IMR-90 (cell line): ENCODE measurements around the gene MKKS. TPM values are rescaled to one million over a fixed set of nuclear protein-coding genes. Genes with fewer than 3 reads are reported as not detected.

ENCODE experiments used
- ATAC-seq: fragments of 200-7000 bp; cut with Tn5 transposase; 2 replicates; pipeline ENCODE4 v1.9.1; 2020; ENCODE audit warnings: low read depth, mild to moderate bottlenecking, moderate library complexity
- BruUV-seq: library from RNA; stranded (reverse); fragments of 400-500 nt; replicated peaks from 2 replicates; lab custom pipeline; 2021; lab: Mats Ljungman, UMichigan
- CTCF ChIA-PET: fragments of 300-600 bp; formaldehyde crosslinking; extraction: SDS; loops from one replicate; lab custom pipeline; 2021; ENCODE audit warnings: antibody characterized with exemption; lab: Yijun Ruan, JAX
- POLR2A ChIA-PET: fragments of 300-600 bp; sonication (Branson Sonifier 250); formaldehyde crosslinking; loops from one replicate; lab custom pipeline; 2022; ENCODE audit warnings: antibody characterized with exemption; ENCODE audit not compliant: unreplicated experiment; lab: Charles Lee
- DNase-seq: peaks from one replicate; pipeline ENCODE4 v3.0.0; 2013
- H2AFZ ChIP-seq: replicated peaks from 2 replicates; pipeline ENCODE3; 2013; ENCODE audit warnings: low read length, mild to moderate bottlenecking; ENCODE audit not compliant: poor library complexity
- H2AK5ac ChIP-seq: 2 replicates; pipeline ENCODE4 v1.6.1; 2013; ENCODE audit warnings: low read depth, low read length, inconsistent platforms
- H2AK9ac ChIP-seq: replicated peaks from 2 replicates; pipeline ENCODE3; 2013; ENCODE audit warnings: mild to moderate bottlenecking, low read depth, low read length, moderate library complexity; ENCODE audit not compliant: poor library complexity
- H2BK120ac ChIP-seq: 2 replicates; pipeline ENCODE4 v1.6.1; 2013; ENCODE audit warnings: low read depth, low read length, inconsistent platforms
- H2BK15ac ChIP-seq: 3 replicates; pipeline ENCODE4 v1.6.1; 2013; ENCODE audit warnings: low read depth, low read length, inconsistent platforms
- H2BK20ac ChIP-seq: 2 replicates; pipeline ENCODE4 v1.6.1; 2013; ENCODE audit warnings: low read depth, mild to moderate bottlenecking, inconsistent platforms, low read length, moderate library complexity
- H2BK5ac ChIP-seq: 2 replicates; pipeline ENCODE4 v1.6.1; 2013; ENCODE audit warnings: mild to moderate bottlenecking, low read depth, low read length, inconsistent platforms; ENCODE audit not compliant: poor library complexity, severe bottlenecking
- H3K14ac ChIP-seq: replicated peaks from 2 replicates; pipeline ENCODE4 v1.6.1; 2013; ENCODE audit warnings: low read depth, low read length, inconsistent platforms
- H3K18ac ChIP-seq: 2 replicates; pipeline ENCODE4 v1.6.1; 2013; ENCODE audit warnings: low read depth, low read length, control low read depth
- H3K23ac ChIP-seq: 2 replicates; pipeline ENCODE4 v1.6.1; 2013; ENCODE audit warnings: low read depth, low read length, inconsistent platforms
- H3K27ac ChIP-seq: 2 replicates; pipeline ENCODE4 v1.5.1; 2013; ENCODE audit warnings: mild to moderate bottlenecking, control low read depth, low read length; ENCODE audit not compliant: insufficient read depth
- H3K27me3 ChIP-seq: 2 replicates; pipeline ENCODE4 v1.6.1; 2013; ENCODE audit warnings: low read length; ENCODE audit not compliant: control insufficient read depth, insufficient read depth
- H3K36me3 ChIP-seq: 2 replicates; pipeline ENCODE4 v1.6.1; 2013; ENCODE audit warnings: low read length, mixed read lengths; ENCODE audit not compliant: control insufficient read depth, insufficient read depth
- H3K4ac ChIP-seq: 2 replicates; pipeline ENCODE4 v1.6.1; 2013; ENCODE audit warnings: low read depth, low read length, inconsistent platforms
- H3K4me1 ChIP-seq: 2 replicates; pipeline ENCODE4 v1.6.1; 2013; ENCODE audit warnings: low read length, mixed read lengths; ENCODE audit not compliant: control insufficient read depth, insufficient read depth
- H3K4me2 ChIP-seq: 2 replicates; pipeline ENCODE4 v1.6.1; 2013; ENCODE audit warnings: low read depth, mild to moderate bottlenecking, control low read depth, low read length, moderate library complexity
- H3K4me3 ChIP-seq: 2 replicates; pipeline ENCODE4 v1.5.1; 2013; ENCODE audit warnings: low read depth, mild to moderate bottlenecking, control low read depth, low read length, moderate library complexity; ENCODE audit not compliant: insufficient read depth
- H3K56ac ChIP-seq: 2 replicates; pipeline ENCODE4 v1.6.1; 2013; ENCODE audit warnings: low read length, inconsistent platforms; ENCODE audit not compliant: insufficient read depth; ENCODE audit errors: extremely low read depth
- H3K79me1 ChIP-seq, 2 experiments: 2 replicates each; pipeline ENCODE4 v1.6.1; 2013; ENCODE audit warnings: low read length in 2 of 2, inconsistent platforms in 1 of 2, low read depth in 1 of 2
- H3K9ac ChIP-seq: 2 replicates; pipeline ENCODE4 v1.6.1; 2013; ENCODE audit warnings: low read depth, low read length, control low read depth
- H3K9me1 ChIP-seq: 2 replicates; pipeline ENCODE4 v1.6.1; 2013; ENCODE audit warnings: low read length, inconsistent platforms; ENCODE audit not compliant: insufficient read depth
- H3K9me3 ChIP-seq: 2 replicates; pipeline ENCODE4 v1.6.1; 2013; ENCODE audit warnings: low read length; ENCODE audit not compliant: control insufficient read depth, insufficient read depth
- H4K20me1 ChIP-seq: 2 replicates; pipeline ENCODE4 v1.6.1; 2013; ENCODE audit warnings: low read length, inconsistent platforms; ENCODE audit not compliant: insufficient read depth
- H4K5ac ChIP-seq: 2 replicates; pipeline ENCODE4 v1.6.1; 2013; ENCODE audit warnings: mild to moderate bottlenecking, low read depth, low read length, control low read depth
- H4K8ac ChIP-seq, 2 experiments: 2 replicates each; pipeline ENCODE4 v1.6.1; 2013; ENCODE audit warnings: low read depth in 2 of 2, low read length in 2 of 2, control low read depth in 1 of 2, inconsistent platforms in 1 of 2
- H4K91ac ChIP-seq: 2 replicates; pipeline ENCODE4 v1.6.1; 2013; ENCODE audit warnings: low read depth, low read length, inconsistent platforms; ENCODE audit not compliant: insufficient read depth
- BHLHE40 ChIP-seq: fragments of 150-350 bp; IDR thresholded peaks from 2 replicates; pipeline ENCODE4 v1.6.1; 2016; ENCODE audit warnings: mild to moderate bottlenecking, low read depth, low read length
- CEBPB ChIP-seq: IDR thresholded peaks from 2 replicates; pipeline ENCODE4 v1.6.1; 2012; ENCODE audit warnings: low read depth, low read length, improper control_type of control experiment
- CHD1 ChIP-seq: IDR thresholded peaks from 2 replicates; pipeline ENCODE4 v1.6.1; 2012; ENCODE audit warnings: low read depth, low read length, improper control_type of control experiment
- ELK1 ChIP-seq: fragments of 150-350 bp; IDR thresholded peaks from 2 replicates; pipeline ENCODE4 v1.6.1; 2016; ENCODE audit warnings: low read depth, mild to moderate bottlenecking, low read length, moderate library complexity, borderline replicate concordance
- FOS ChIP-seq: fragments of 150-350 bp; IDR thresholded peaks from 2 replicates; pipeline ENCODE4 v1.6.1; 2016; ENCODE audit warnings: low read depth, low read length
- MAFK ChIP-seq: IDR thresholded peaks from 2 replicates; pipeline ENCODE4 v1.6.1; 2012; ENCODE audit warnings: low read depth, low read length, improper control_type of control experiment
- MAZ ChIP-seq: IDR thresholded peaks from 2 replicates; pipeline ENCODE4 v1.6.1; 2012; ENCODE audit warnings: low read depth, mild to moderate bottlenecking, low read length, improper control_type of control experiment, moderate library complexity, borderline replicate concordance
- MXI1 ChIP-seq: IDR thresholded peaks from 2 replicates; pipeline ENCODE4 v1.6.1; 2012; ENCODE audit warnings: low read depth, mild to moderate bottlenecking, low read length, moderate library complexity, borderline replicate concordance
- NFE2L2 ChIP-seq: fragments of 150-350 bp; IDR thresholded peaks from 2 replicates; pipeline ENCODE4 v1.6.1; 2016; ENCODE audit warnings: low read depth, mild to moderate bottlenecking, low read length
- POLR2A ChIP-seq: IDR thresholded peaks from 2 replicates; pipeline ENCODE4 v1.6.1; 2012; ENCODE audit warnings: mild to moderate bottlenecking, low read depth, low read length
- RAD21 ChIP-seq: IDR thresholded peaks from 2 replicates; pipeline ENCODE4 v1.6.1; 2012; ENCODE audit warnings: low read length, improper control_type of control experiment
- RCOR1 ChIP-seq: IDR thresholded peaks from 2 replicates; pipeline ENCODE4 v1.6.1; 2012; ENCODE audit warnings: mild to moderate bottlenecking, low read length, improper control_type of control experiment; ENCODE audit not compliant: insufficient replicate concordance
- RFX5 ChIP-seq: IDR thresholded peaks from 2 replicates; pipeline ENCODE4 v1.8.0; 2012; ENCODE audit warnings: low read depth, mild to moderate bottlenecking, low read length, moderate library complexity
- SMC3 ChIP-seq: fragments of 150-350 bp; IDR thresholded peaks from 2 replicates; pipeline ENCODE4 v1.6.1; 2016; ENCODE audit warnings: low read depth, mild to moderate bottlenecking, antibody characterized with exemption, low read length, moderate library complexity
- WGBS, 2 experiments: methylation state at CpG; one replicate each; pipeline versions ENCODE4 v1.1.5 to v1.1.7; 2013; ENCODE audit warnings: missing lambda C conversion rate in 2 of 2; ENCODE audit not compliant: insufficient read length in 1 of 2; ENCODE audit errors: extremely low coverage in 2 of 2; 5-methylcytosine and 5-hydroxymethylcytosine counted together
- dilution Hi-C: fragments of 300-500 bp; cut with HindIII; formaldehyde crosslinking; loops from one replicate; pipeline ENCODE4 v1.14.3; 2018; ENCODE audit warnings: low sequenced_read_pairs; ENCODE audit not compliant: unreplicated experiment
- in situ Hi-C: fragments of 300-500 bp; cut with MboI; formaldehyde crosslinking; loops from 3 replicates; pipeline ENCODE4 v1.14.3; 2019; ENCODE audit warnings: low sequenced_read_pairs, inconsistent platforms, mixed read lengths
- intact Hi-C: fragments of 100-400 bp; cut with micrococcal nuclease; formaldehyde crosslinking; loops from 2 replicates; pipeline ENCODE4 v1.10.0; 2022
- polyA plus RNA-seq, 3 experiments: library from polyadenylated mRNA; depleted of rRNA; stranded (reverse); fragments of >200 nt; gene quantifications; 2 replicates each; pipeline ENCODE4 v1.2.3, GENCODE V29; 2012; ENCODE audit warnings: low replicate concordance in 1 of 3
- total RNA-seq: library from RNA; depleted of rRNA; stranded (reverse); fragments of >200 nt; gene quantifications from 2 replicates; pipeline ENCODE4 v1.2.3, GENCODE V29; 2012
- TF ChIP-seq, protein P1 (sequence below): fragments of 150-350 bp; IDR thresholded peaks from 2 replicates; pipeline ENCODE4 v1.6.1; 2017; ENCODE audit warnings: mild to moderate bottlenecking, antibody characterized with exemption, low read length, low read depth
- TF ChIP-seq, protein P2 (sequence below): conservative IDR thresholded peaks from 2 replicates; pipeline ENCODE4 v1.5.1; 2012; ENCODE audit warnings: mild to moderate bottlenecking, low read depth, low read length, improper control_type of control experiment

Gene MKKS
- total and polyA plus RNA-seq, 2 of the 4 experiments (the other 2 are of a cell fraction), result 6.9 to 7.5 TPM

DNA sequence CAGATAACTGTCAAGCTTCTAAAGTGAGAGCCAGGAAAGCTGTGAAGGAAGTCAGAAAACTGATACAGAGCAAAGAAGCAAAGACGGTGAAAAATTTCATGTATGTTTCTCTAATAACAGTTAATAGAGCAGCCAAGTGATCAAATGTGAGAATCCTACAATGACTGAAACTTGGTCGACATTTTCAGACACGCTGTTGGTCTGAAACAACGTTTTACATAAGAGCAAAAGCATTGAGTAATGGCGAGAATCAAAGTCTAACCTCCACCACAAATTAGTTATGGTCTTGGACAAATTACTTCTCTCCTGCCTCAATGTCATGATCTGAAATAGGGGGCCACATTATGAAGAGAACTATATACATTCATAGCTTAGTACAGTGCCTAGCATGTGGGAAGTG is 3.3 kb downstream of the MKKS start:
- no CpG with 5 or more reads among the region's 5 CpGs for WGBS, 2 experiments
- no peak overlapping the region for H2AFZ ChIP-seq
- H2AK9ac ChIP-seq, result no peak overlapping the region
- H3K27ac ChIP-seq, result no peak overlapping the region
- peaks cover 2% of the 10 kb centered on the region; the same call in 1 of the 2 replicates for H3K4me1 ChIP-seq
- no peak overlapping the region for H3K14ac ChIP-seq
- H3K79me1 ChIP-seq, result peaks cover 35 to 73% of the 10 kb centered on the region in 2 experiments
- ATAC-seq (no peak), DNase-seq (no peak)
- no peak overlapping the region for H3K4me2 ChIP-seq
- H2BK20ac ChIP-seq, result no peak overlapping the region
- H2BK15ac ChIP-seq, result no peak overlapping the region
- H4K20me1 ChIP-seq, result peaks cover 8% of the 10 kb centered on the region; the same call in 1 of the 2 replicates
- intact Hi-C loops (loop anchor here (10.0 kb wide), 1 partner anchor 1114 kb away; no protein-coding TSS in a partner anchor), dilution Hi-C loops (no loop called here), in situ Hi-C loops (no loop called here)
- H3K27me3 ChIP-seq, result no peaks in the 10 kb centered on the region
- TF ChIP-seq RFX5 (no peak), SMC3 (no peak), FOS (no peak), CHD1 (no peak), CEBPB (no peak), RCOR1 (no peak), RAD21 (no peak), MAFK (no peak), MAZ (no peak), BHLHE40 (no peak), NFE2L2 (no peak), ELK1 (no peak), POLR2A (no peak), MXI1 (no peak)
- TF ChIP-seq, protein P1, sequence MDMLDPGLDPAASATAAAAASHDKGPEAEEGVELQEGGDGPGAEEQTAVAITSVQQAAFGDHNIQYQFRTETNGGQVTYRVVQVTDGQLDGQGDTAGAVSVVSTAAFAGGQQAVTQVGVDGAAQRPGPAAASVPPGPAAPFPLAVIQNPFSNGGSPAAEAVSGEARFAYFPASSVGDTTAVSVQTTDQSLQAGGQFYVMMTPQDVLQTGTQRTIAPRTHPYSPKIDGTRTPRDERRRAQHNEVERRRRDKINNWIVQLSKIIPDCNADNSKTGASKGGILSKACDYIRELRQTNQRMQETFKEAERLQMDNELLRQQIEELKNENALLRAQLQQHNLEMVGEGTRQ, result no peak
- TF ChIP-seq, protein P2, sequence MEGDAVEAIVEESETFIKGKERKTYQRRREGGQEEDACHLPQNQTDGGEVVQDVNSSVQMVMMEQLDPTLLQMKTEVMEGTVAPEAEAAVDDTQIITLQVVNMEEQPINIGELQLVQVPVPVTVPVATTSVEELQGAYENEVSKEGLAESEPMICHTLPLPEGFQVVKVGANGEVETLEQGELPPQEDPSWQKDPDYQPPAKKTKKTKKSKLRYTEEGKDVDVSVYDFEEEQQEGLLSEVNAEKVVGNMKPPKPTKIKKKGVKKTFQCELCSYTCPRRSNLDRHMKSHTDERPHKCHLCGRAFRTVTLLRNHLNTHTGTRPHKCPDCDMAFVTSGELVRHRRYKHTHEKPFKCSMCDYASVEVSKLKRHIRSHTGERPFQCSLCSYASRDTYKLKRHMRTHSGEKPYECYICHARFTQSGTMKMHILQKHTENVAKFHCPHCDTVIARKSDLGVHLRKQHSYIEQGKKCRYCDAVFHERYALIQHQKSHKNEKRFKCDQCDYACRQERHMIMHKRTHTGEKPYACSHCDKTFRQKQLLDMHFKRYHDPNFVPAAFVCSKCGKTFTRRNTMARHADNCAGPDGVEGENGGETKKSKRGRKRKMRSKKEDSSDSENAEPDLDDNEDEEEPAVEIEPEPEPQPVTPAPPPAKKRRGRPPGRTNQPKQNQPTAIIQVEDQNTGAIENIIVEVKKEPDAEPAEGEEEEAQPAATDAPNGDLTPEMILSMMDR, result no peak
- no peak overlapping the region for H2BK5ac ChIP-seq
- no peak overlapping the region for H3K56ac ChIP-seq
- no peak overlapping the region for H3K23ac ChIP-seq
- no peak overlapping the region for H3K9ac ChIP-seq
- H4K5ac ChIP-seq, result no peak overlapping the region
- CTCF ChIA-PET, result interaction anchor here (1.7 kb wide), 1 partner anchor 452 kb away, joined by 6 read pairs; no protein-coding TSS in a partner anchor
- no peak overlapping the region for H3K4me3 ChIP-seq
- H4K8ac ChIP-seq, result no peak overlapping the region
- POLR2A ChIA-PET, result no interaction called here
- H3K9me1 ChIP-seq, result no peaks in the 10 kb centered on the region; the same call in 1 of the 2 replicates
- H3K4ac ChIP-seq, result no peak overlapping the region
- no TSS peak for BruUV-seq
- no peak overlapping the region for H2BK120ac ChIP-seq
- H3K36me3 ChIP-seq, result no peaks in the 10 kb centered on the region
- no peak overlapping the region for H3K18ac ChIP-seq
- no peaks in the 10 kb centered on the region for H3K9me3 ChIP-seq
- H4K91ac ChIP-seq, result no peak overlapping the region
- no peak overlapping the region for H2AK5ac ChIP-seq
